IMR-90 (cell line): ENCODE data around the gene CTIF. TPM values are rescaled to one million over a fixed set of nuclear protein-coding genes. Genes with fewer than 3 reads are reported as not detected.

Source experiments
- ATAC-seq: fragments of 200-7000 bp; cut with Tn5 transposase; 2 replicates; pipeline ENCODE4 v1.9.1; 2020; ENCODE audit warnings: low read depth, mild to moderate bottlenecking, moderate library complexity
- BruUV-seq: library from RNA; stranded (reverse); fragments of 400-500 nt; replicated peaks from 2 replicates; lab custom pipeline; 2021; lab: Mats Ljungman, UMichigan
- CTCF ChIA-PET: fragments of 300-600 bp; formaldehyde crosslinking; extraction: SDS; loops from one replicate; lab custom pipeline; 2021; ENCODE audit warnings: antibody characterized with exemption; lab: Yijun Ruan, JAX
- POLR2A ChIA-PET: fragments of 300-600 bp; sonication (Branson Sonifier 250); formaldehyde crosslinking; loops from one replicate; lab custom pipeline; 2022; ENCODE audit warnings: antibody characterized with exemption; ENCODE audit not compliant: unreplicated experiment; lab: Charles Lee
- DNase-seq: peaks from one replicate; pipeline ENCODE4 v3.0.0; 2013
- H2AFZ ChIP-seq: replicated peaks from 2 replicates; pipeline ENCODE3; 2013; ENCODE audit warnings: low read length, mild to moderate bottlenecking; ENCODE audit not compliant: poor library complexity
- H2AK5ac ChIP-seq: 2 replicates; pipeline ENCODE4 v1.6.1; 2013; ENCODE audit warnings: low read depth, low read length, inconsistent platforms
- H2AK9ac ChIP-seq: replicated peaks from 2 replicates; pipeline ENCODE3; 2013; ENCODE audit warnings: mild to moderate bottlenecking, low read depth, low read length, moderate library complexity; ENCODE audit not compliant: poor library complexity
- H2BK120ac ChIP-seq: 2 replicates; pipeline ENCODE4 v1.6.1; 2013; ENCODE audit warnings: low read depth, low read length, inconsistent platforms
- H2BK15ac ChIP-seq: 3 replicates; pipeline ENCODE4 v1.6.1; 2013; ENCODE audit warnings: low read depth, low read length, inconsistent platforms
- H2BK20ac ChIP-seq: 2 replicates; pipeline ENCODE4 v1.6.1; 2013; ENCODE audit warnings: low read depth, mild to moderate bottlenecking, inconsistent platforms, low read length, moderate library complexity
- H2BK5ac ChIP-seq: 2 replicates; pipeline ENCODE4 v1.6.1; 2013; ENCODE audit warnings: mild to moderate bottlenecking, low read depth, low read length, inconsistent platforms; ENCODE audit not compliant: poor library complexity, severe bottlenecking
- H3K14ac ChIP-seq: replicated peaks from 2 replicates; pipeline ENCODE4 v1.6.1; 2013; ENCODE audit warnings: low read depth, low read length, inconsistent platforms
- H3K18ac ChIP-seq: 2 replicates; pipeline ENCODE4 v1.6.1; 2013; ENCODE audit warnings: low read depth, low read length, control low read depth
- H3K23ac ChIP-seq: 2 replicates; pipeline ENCODE4 v1.6.1; 2013; ENCODE audit warnings: low read depth, low read length, inconsistent platforms
- H3K27ac ChIP-seq: 2 replicates; pipeline ENCODE4 v1.5.1; 2013; ENCODE audit warnings: mild to moderate bottlenecking, control low read depth, low read length; ENCODE audit not compliant: insufficient read depth
- H3K27me3 ChIP-seq: 2 replicates; pipeline ENCODE4 v1.6.1; 2013; ENCODE audit warnings: low read length; ENCODE audit not compliant: control insufficient read depth, insufficient read depth
- H3K36me3 ChIP-seq: 2 replicates; pipeline ENCODE4 v1.6.1; 2013; ENCODE audit warnings: low read length, mixed read lengths; ENCODE audit not compliant: control insufficient read depth, insufficient read depth
- H3K4ac ChIP-seq: 2 replicates; pipeline ENCODE4 v1.6.1; 2013; ENCODE audit warnings: low read depth, low read length, inconsistent platforms
- H3K4me1 ChIP-seq: 2 replicates; pipeline ENCODE4 v1.6.1; 2013; ENCODE audit warnings: low read length, mixed read lengths; ENCODE audit not compliant: control insufficient read depth, insufficient read depth
- H3K4me2 ChIP-seq: 2 replicates; pipeline ENCODE4 v1.6.1; 2013; ENCODE audit warnings: low read depth, mild to moderate bottlenecking, control low read depth, low read length, moderate library complexity
- H3K4me3 ChIP-seq: 2 replicates; pipeline ENCODE4 v1.5.1; 2013; ENCODE audit warnings: low read depth, mild to moderate bottlenecking, control low read depth, low read length, moderate library complexity; ENCODE audit not compliant: insufficient read depth
- H3K56ac ChIP-seq: 2 replicates; pipeline ENCODE4 v1.6.1; 2013; ENCODE audit warnings: low read length, inconsistent platforms; ENCODE audit not compliant: insufficient read depth; ENCODE audit errors: extremely low read depth
- H3K79me1 ChIP-seq, 2 experiments: 2 replicates each; pipeline ENCODE4 v1.6.1; 2013; ENCODE audit warnings: low read length in 2 of 2, inconsistent platforms in 1 of 2, low read depth in 1 of 2
- H3K9ac ChIP-seq: 2 replicates; pipeline ENCODE4 v1.6.1; 2013; ENCODE audit warnings: low read depth, low read length, control low read depth
- H3K9me1 ChIP-seq: 2 replicates; pipeline ENCODE4 v1.6.1; 2013; ENCODE audit warnings: low read length, inconsistent platforms; ENCODE audit not compliant: insufficient read depth
- H3K9me3 ChIP-seq: 2 replicates; pipeline ENCODE4 v1.6.1; 2013; ENCODE audit warnings: low read length; ENCODE audit not compliant: control insufficient read depth, insufficient read depth
- H4K20me1 ChIP-seq: 2 replicates; pipeline ENCODE4 v1.6.1; 2013; ENCODE audit warnings: low read length, inconsistent platforms; ENCODE audit not compliant: insufficient read depth
- H4K5ac ChIP-seq: 2 replicates; pipeline ENCODE4 v1.6.1; 2013; ENCODE audit warnings: mild to moderate bottlenecking, low read depth, low read length, control low read depth
- H4K8ac ChIP-seq, 2 experiments: 2 replicates each; pipeline ENCODE4 v1.6.1; 2013; ENCODE audit warnings: low read depth in 2 of 2, low read length in 2 of 2, control low read depth in 1 of 2, inconsistent platforms in 1 of 2
- H4K91ac ChIP-seq: 2 replicates; pipeline ENCODE4 v1.6.1; 2013; ENCODE audit warnings: low read depth, low read length, inconsistent platforms; ENCODE audit not compliant: insufficient read depth
- CHD1 ChIP-seq: IDR thresholded peaks from 2 replicates; pipeline ENCODE4 v1.6.1; 2012; ENCODE audit warnings: low read depth, low read length, improper control_type of control experiment
- CTCF ChIP-seq: conservative IDR thresholded peaks from 2 replicates; pipeline ENCODE4 v1.5.1; 2012; ENCODE audit warnings: mild to moderate bottlenecking, low read depth, low read length, improper control_type of control experiment
- ELK1 ChIP-seq: fragments of 150-350 bp; IDR thresholded peaks from 2 replicates; pipeline ENCODE4 v1.6.1; 2016; ENCODE audit warnings: low read depth, mild to moderate bottlenecking, low read length, moderate library complexity, borderline replicate concordance
- FOS ChIP-seq: fragments of 150-350 bp; IDR thresholded peaks from 2 replicates; pipeline ENCODE4 v1.6.1; 2016; ENCODE audit warnings: low read depth, low read length
- MXI1 ChIP-seq: IDR thresholded peaks from 2 replicates; pipeline ENCODE4 v1.6.1; 2012; ENCODE audit warnings: low read depth, mild to moderate bottlenecking, low read length, moderate library complexity, borderline replicate concordance
- POLR2A ChIP-seq: IDR thresholded peaks from 2 replicates; pipeline ENCODE4 v1.6.1; 2012; ENCODE audit warnings: mild to moderate bottlenecking, low read depth, low read length
- RAD21 ChIP-seq: IDR thresholded peaks from 2 replicates; pipeline ENCODE4 v1.6.1; 2012; ENCODE audit warnings: low read length, improper control_type of control experiment
- RFX5 ChIP-seq: IDR thresholded peaks from 2 replicates; pipeline ENCODE4 v1.8.0; 2012; ENCODE audit warnings: low read depth, mild to moderate bottlenecking, low read length, moderate library complexity
- WGBS, 2 experiments: methylation state at CpG; one replicate each; pipeline versions ENCODE4 v1.1.5 to v1.1.7; 2013; ENCODE audit warnings: missing lambda C conversion rate in 2 of 2; ENCODE audit not compliant: insufficient read length in 1 of 2; ENCODE audit errors: extremely low coverage in 2 of 2; 5-methylcytosine and 5-hydroxymethylcytosine counted together
- dilution Hi-C: fragments of 300-500 bp; cut with HindIII; formaldehyde crosslinking; loops from one replicate; pipeline ENCODE4 v1.14.3; 2018; ENCODE audit warnings: low sequenced_read_pairs; ENCODE audit not compliant: unreplicated experiment
- in situ Hi-C: fragments of 300-500 bp; cut with MboI; formaldehyde crosslinking; loops from 3 replicates; pipeline ENCODE4 v1.14.3; 2019; ENCODE audit warnings: low sequenced_read_pairs, inconsistent platforms, mixed read lengths
- intact Hi-C: fragments of 100-400 bp; cut with micrococcal nuclease; formaldehyde crosslinking; loops from 2 replicates; pipeline ENCODE4 v1.10.0; 2022
- polyA plus RNA-seq, 3 experiments: library from polyadenylated mRNA; depleted of rRNA; stranded (reverse); fragments of >200 nt; gene quantifications; 2 replicates each; pipeline ENCODE4 v1.2.3, GENCODE V29; 2012; ENCODE audit warnings: low replicate concordance in 1 of 3
- total RNA-seq: library from RNA; depleted of rRNA; stranded (reverse); fragments of >200 nt; gene quantifications from 2 replicates; pipeline ENCODE4 v1.2.3, GENCODE V29; 2012

CTIF gene
- total and polyA plus RNA-seq, 2 of the 4 experiments (the other 2 are of a cell fraction): 25.1 to 57.0 TPM

GRCh38 chr18:48698707-48699106, 159.9 kb downstream of the CTIF start:
- dilution Hi-C loops: no loop called here
- no TSS peak for BruUV-seq
- CTCF ChIA-PET: interaction anchor here (0.6 to 0.9 kb wide), 2 partner anchors 10 to 416 kb away, joined by 3 read pairs; no protein-coding TSS in a partner anchor

More at GRCh38 chr18:48698707-48699106, 159.9 kb downstream of the CTIF start:
- H3K36me3 ChIP-seq: peaks cover 25% of the 10 kb centered on the region
- DNase-seq: no peak
- no peak overlapping the region for H2BK120ac ChIP-seq
- intact Hi-C loops: no loop called here
- ATAC-seq: no peak
- H4K91ac ChIP-seq: no peak overlapping the region
- no peak overlapping the region for H2AK5ac ChIP-seq
- no peak overlapping the region for H3K4ac ChIP-seq
- no peak overlapping the region for H3K56ac ChIP-seq
- H2BK20ac ChIP-seq: no peak overlapping the region
- H3K23ac ChIP-seq: no peak overlapping the region
- no peak overlapping the region for H2AFZ ChIP-seq
- H4K8ac ChIP-seq: no peak overlapping the region
- WGBS, 2 experiments: 100% methylated on average over 2 of the region's 5 CpGs; no CpG with 5 or more reads in 1 of the 2 experiments
- no peak overlapping the region for H4K5ac ChIP-seq
- POLR2A ChIA-PET: no interaction called here
- no peak overlapping the region for H3K14ac ChIP-seq
- no peak overlapping the region for H3K9ac ChIP-seq
- H2AK9ac ChIP-seq: no peak overlapping the region
- no peak overlapping the region for H3K27ac ChIP-seq
- no peak overlapping the region for H3K4me2 ChIP-seq
- no peak overlapping the region for H2BK15ac ChIP-seq
- peaks cover 45% of the 10 kb centered on the region for H3K9me1 ChIP-seq
- H3K27me3 ChIP-seq: no peaks in the 10 kb centered on the region
- peaks cover 7% of the 10 kb centered on the region for H3K4me1 ChIP-seq
- H3K9me3 ChIP-seq: no peaks in the 10 kb centered on the region
- TF ChIP-seq MXI1 (no peak), CHD1 (no peak), FOS (no peak), POLR2A (no peak), CTCF (no peak), ELK1 (no peak), RAD21 (no peak), RFX5 (no peak)
- H3K18ac ChIP-seq: no peak overlapping the region
- H3K4me3 ChIP-seq: no peak overlapping the region
- peaks cover 62 to 94% of the 10 kb centered on the region in 2 experiments for H3K79me1 ChIP-seq
- in situ Hi-C loops: no loop called here
- peaks cover 52% of the 10 kb centered on the region for H4K20me1 ChIP-seq
- no peak overlapping the region for H2BK5ac ChIP-seq
